ENCODE results near the gene CD44.

DNA sequence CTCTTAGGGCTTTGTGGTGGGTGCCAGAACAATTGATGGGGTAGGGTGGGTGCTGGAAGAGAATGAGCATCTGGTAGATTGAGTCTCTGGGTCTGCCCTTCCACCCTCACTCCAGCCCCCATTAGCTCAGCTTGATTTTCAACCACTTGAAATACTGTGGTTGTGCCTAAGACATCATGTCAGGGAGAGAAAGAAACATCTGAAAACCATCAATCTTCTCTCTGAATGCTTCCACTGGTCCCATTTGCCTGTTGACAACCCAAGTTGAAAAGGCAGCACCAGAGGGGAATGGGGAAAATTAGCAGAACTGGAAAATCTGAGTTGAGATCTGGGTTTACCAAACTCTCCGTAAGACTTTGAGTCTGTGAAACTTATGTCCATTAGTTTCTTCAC lies 26.1 kb downstream of the CD44 start:
- TF ChIP-seq, protein P1, sequence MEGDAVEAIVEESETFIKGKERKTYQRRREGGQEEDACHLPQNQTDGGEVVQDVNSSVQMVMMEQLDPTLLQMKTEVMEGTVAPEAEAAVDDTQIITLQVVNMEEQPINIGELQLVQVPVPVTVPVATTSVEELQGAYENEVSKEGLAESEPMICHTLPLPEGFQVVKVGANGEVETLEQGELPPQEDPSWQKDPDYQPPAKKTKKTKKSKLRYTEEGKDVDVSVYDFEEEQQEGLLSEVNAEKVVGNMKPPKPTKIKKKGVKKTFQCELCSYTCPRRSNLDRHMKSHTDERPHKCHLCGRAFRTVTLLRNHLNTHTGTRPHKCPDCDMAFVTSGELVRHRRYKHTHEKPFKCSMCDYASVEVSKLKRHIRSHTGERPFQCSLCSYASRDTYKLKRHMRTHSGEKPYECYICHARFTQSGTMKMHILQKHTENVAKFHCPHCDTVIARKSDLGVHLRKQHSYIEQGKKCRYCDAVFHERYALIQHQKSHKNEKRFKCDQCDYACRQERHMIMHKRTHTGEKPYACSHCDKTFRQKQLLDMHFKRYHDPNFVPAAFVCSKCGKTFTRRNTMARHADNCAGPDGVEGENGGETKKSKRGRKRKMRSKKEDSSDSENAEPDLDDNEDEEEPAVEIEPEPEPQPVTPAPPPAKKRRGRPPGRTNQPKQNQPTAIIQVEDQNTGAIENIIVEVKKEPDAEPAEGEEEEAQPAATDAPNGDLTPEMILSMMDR (IDR thresholded peaks at IDR 0.05; ENCODE audit: low read depth, low read length): no peak
- TF ChIP-seq EZH2phosphoT487 (IDR thresholded peaks at IDR 0.05; ENCODE audit: low read depth): no peak
